K562 treated with DMSO at 1 percent for 24 hours (cell line): ENCODE results near the gene SKOR1. TPM values are rescaled to one million over a fixed set of nuclear protein-coding genes. Genes with fewer than 3 reads are reported as not detected.

ENCODE experiments used
- total RNA-seq: library from RNA; unstranded; fragments of 300-600 nt; gene quantifications from 2 replicates; pipeline ENCODE4 v1.2.3, GENCODE V29; 2022; ENCODE audit warnings: low read depth; ENCODE audit not compliant: insufficient read depth

The SKOR1 gene, protein sequence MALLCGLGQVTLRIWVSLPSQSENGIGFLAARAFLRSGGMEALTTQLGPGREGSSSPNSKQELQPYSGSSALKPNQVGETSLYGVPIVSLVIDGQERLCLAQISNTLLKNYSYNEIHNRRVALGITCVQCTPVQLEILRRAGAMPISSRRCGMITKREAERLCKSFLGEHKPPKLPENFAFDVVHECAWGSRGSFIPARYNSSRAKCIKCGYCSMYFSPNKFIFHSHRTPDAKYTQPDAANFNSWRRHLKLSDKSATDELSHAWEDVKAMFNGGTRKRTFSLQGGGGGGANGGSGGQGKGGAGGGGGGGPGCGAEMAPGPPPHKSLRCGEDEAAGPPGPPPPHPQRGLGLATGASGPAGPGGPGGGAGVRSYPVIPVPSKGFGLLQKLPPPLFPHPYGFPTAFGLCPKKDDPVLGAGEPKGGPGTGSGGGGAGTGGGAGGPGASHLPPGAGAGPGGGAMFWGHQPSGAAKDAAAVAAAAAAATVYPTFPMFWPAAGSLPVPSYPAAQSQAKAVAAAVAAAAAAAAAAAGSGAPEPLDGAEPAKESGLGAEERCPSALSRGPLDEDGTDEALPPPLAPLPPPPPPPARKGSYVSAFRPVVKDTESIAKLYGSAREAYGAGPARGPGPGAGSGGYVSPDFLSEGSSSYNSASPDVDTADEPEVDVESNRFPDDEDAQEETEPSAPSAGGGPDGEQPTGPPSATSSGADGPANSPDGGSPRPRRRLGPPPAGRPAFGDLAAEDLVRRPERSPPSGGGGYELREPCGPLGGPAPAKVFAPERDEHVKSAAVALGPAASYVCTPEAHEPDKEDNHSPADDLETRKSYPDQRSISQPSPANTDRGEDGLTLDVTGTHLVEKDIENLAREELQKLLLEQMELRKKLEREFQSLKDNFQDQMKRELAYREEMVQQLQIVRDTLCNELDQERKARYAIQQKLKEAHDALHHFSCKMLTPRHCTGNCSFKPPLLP
- total RNA-seq = 0.46 and 1.2 TPM in 2 replicates

DNA sequence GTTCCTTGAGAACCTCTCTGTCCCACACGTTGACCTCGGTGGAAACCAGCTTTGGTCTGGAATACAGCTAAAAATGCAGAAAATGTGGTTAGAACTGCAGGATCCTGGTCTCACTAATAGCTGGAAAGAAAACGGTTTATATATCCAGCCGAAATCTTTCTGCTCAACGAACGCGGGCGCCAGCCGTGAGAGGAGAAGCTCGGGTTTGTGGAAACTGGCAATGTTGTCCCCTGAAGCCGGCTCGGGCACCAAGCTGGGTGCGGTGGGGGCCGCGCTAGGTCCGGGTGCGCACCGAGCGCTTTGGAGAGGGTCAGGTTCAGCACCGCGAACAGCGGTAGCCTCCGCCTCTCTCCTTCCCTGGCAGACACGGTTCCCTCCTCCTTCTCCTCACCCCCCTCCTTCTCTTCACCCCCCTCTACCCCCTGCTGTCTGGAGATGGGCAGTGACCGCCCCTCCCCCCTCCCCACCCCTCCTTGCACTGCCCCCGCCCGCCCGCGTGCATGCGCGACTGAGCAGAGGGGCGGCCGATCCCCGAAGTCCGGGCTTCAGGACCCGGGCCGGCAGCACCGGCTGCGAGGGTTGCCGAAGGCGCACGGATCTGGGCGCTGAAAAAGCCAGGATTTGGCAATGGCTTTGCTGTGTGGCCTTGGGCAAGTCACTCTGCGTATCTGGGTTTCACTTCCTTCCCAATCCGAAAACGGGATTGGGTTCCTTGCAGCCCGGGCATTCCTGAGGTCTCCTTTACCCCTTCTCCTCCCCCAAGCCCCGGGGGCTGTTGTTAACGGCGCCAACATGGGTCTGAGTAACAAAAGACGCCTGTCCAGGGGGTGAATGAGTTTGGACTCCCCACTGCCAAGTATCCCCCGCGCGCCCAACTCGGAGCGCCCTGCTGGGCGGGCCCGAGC, at the start of gene SKOR1:
SKOR1 (plus strand) TSS at position 534 of the 905 bp plus-strand sequence; CDS start at position 628, 94 bp downstream.

DNA sequence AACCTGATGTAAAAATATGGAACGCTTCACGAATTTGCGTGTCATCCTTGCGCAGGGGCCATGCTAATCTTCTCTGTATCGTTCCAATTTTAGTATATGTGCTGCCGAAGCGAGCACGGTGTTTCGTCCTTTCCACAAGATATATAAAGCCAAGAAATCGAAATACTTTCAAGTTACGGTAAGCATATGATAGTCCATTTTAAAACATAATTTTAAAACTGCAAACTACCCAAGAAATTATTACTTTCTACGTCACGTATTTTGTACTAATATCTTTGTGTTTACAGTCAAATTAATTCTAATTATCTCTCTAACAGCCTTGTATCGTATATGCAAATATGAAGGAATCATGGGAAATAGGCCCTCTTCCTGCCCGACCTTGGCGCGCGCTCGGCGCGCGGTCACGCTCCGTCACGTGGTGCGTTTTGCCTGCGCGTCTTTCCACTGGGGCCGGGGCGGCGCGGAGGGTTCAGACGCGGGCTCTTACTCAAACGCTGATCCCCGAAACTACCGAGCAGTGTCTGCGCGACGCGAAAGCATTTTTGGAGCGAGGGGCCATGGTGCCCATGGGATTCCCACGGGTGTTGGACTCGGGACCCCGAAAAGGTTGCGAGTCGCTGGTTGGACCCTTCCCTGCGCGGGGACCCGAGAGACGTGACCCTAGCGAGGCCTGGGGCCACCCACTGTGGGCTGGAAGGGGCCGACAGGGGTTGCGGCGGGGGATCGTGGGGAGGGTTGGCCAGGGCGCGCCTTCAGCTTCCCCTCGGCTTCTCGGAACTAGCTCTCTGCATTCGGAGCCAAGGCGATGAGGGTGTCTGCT, 14.8 kb downstream of the SKOR1 start, which contains the start of gene RNU6-1:
RNU6-1 (minus strand) TSS at position 117 of the 820 bp plus-strand sequence.

Other genes starting within 250 kb of the SKOR1 start
- gene RNU6-1, start 14.5 kb downstream of the SKOR1 start, total RNA-seq = not detected in 2 replicates
- 16.2 and 21.5 TPM in 2 replicates for gene PIAS1, start 228.8 kb downstream of the SKOR1 start, total RNA-seq